Measurements from ENCODE around the gene CAMKMT.
A peak's percentile ranks its signal among the peaks of the same experiment; 100 is the strongest.

The CAMKMT gene

DNA sequence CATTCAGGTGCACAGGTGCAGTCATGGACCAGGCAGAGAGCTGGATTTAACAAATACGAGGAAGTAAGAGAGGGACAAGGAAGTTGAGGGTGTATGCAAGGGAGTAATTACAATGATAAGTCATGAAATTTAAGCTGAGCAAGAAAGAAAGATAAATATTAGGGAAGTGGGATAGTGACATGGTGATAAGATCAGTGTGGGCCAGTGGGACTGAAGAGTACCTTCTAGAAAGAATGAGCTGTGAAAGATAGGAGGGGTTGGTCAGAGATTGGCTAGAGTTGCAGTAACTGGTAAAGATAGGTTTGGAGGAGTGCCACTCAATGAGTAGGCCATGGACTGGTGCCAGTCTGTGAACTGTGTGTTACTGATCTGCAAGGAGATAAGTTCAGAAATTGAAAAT is 378.9 kb downstream of the CAMKMT start:
- H2AFZ ChIP-seq (ENCODE audit: insufficient read depth, low read length, poor library complexity): no peak overlapping the region
- H3K27ac ChIP-seq (ENCODE audit: low read depth, low read length): no peak overlapping the region
- H3K14ac ChIP-seq (ENCODE audit: low read length): no peak overlapping the region
- no peaks in the 10 kb centered on the region for H3K79me2 ChIP-seq (ENCODE audit: control insufficient read depth, insufficient read depth, low read length, poor library complexity)
- no peak overlapping the region for H2BK12ac ChIP-seq (ENCODE audit: low read length)
- no peak overlapping the region for H3K4me3 ChIP-seq (ENCODE audit: low read depth, low read length)
- peaks cover 2% of the 10 kb centered on the region for H3K9me3 ChIP-seq (ENCODE audit: insufficient read depth, low read depth, low read length)
- no peaks in the 10 kb centered on the region for H3K4me1 ChIP-seq (ENCODE audit: control insufficient read depth in 1 of 2, insufficient read depth in 2 of 2, low read length in 2 of 2)
- H2AK5ac ChIP-seq (ENCODE audit: low read length): no peak overlapping the region
- WGBS (ENCODE audit: extremely low coverage, insufficient coverage, insufficient read length): no CpG with 5 or more reads among the region's 1 CpG
- no peak overlapping the region for H2BK120ac ChIP-seq (ENCODE audit: insufficient read depth, low read length, poor library complexity)
- no peak overlapping the region for H4K91ac ChIP-seq (ENCODE audit: low read depth, low read length)
- H3K4ac ChIP-seq (ENCODE audit: low read depth, low read length): no peak overlapping the region
- no peak for DNase-seq
- no peak overlapping the region for H3K18ac ChIP-seq (ENCODE audit: low read length)
- no peak overlapping the region for H4K12ac ChIP-seq (ENCODE audit: low read depth, low read length)
- H4K8ac ChIP-seq (ENCODE audit: low read depth, low read length): no peak overlapping the region
- no peak overlapping the region for H3K23ac ChIP-seq (ENCODE audit: low read length)
- H3K79me1 ChIP-seq (ENCODE audit: low read length): no peaks in the 10 kb centered on the region
- H3K36me3 ChIP-seq (ENCODE audit: control insufficient read depth in 1 of 2, insufficient read depth in 2 of 2, low read length in 2 of 2): no peaks in the 10 kb centered on the region
- H3K4me2 ChIP-seq (ENCODE audit: low read length): no peak overlapping the region
- no peak overlapping the region for H3K9ac ChIP-seq (ENCODE audit: low read length)
- H2BK5ac ChIP-seq (ENCODE audit: low read depth, low read length, poor library complexity): no peak overlapping the region
- no peaks in the 10 kb centered on the region for H3K27me3 ChIP-seq (ENCODE audit: insufficient read depth, low read length)

DNA sequence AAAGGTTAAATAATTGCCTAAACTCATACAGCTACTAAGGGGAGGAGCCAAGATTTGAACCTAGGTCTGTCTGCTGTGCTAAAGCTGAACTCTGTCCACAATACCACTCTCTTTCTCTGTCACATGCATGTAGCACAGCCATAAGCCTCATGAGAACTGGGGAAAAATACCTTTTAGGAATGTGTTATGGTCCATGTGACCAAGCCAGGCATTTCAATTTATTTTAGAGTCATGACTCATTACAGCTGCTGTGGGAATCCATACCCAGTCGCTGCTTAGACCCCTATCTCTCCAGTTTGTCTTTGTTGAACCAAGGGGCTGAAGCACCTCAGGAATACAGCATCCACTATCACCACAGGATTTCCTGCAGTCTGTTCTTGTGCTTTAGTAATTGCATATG is 379.8 kb downstream of the CAMKMT start:
- H4K91ac ChIP-seq (ENCODE audit: low read depth, low read length): no peak overlapping the region
- H3K4me2 ChIP-seq (ENCODE audit: low read length): no peak overlapping the region
- H4K12ac ChIP-seq (ENCODE audit: low read depth, low read length): no peak overlapping the region
- H3K4ac ChIP-seq (ENCODE audit: low read depth, low read length): no peak overlapping the region
- WGBS (ENCODE audit: extremely low coverage, insufficient coverage, insufficient read length): no CpG with 5 or more reads among the region's 1 CpG
- no peak overlapping the region for H2BK120ac ChIP-seq (ENCODE audit: insufficient read depth, low read length, poor library complexity)
- no peak overlapping the region for H2BK12ac ChIP-seq (ENCODE audit: low read length)
- no peaks in the 10 kb centered on the region for H3K4me1 ChIP-seq (ENCODE audit: control insufficient read depth in 1 of 2, insufficient read depth in 2 of 2, low read length in 2 of 2)
- H3K23ac ChIP-seq (ENCODE audit: low read length): no peak overlapping the region
- H3K27ac ChIP-seq (ENCODE audit: low read depth, low read length): no peak overlapping the region
- no peaks in the 10 kb centered on the region for H3K79me1 ChIP-seq (ENCODE audit: low read length)
- H3K27me3 ChIP-seq (ENCODE audit: insufficient read depth, low read length): no peaks in the 10 kb centered on the region
- H3K79me2 ChIP-seq (ENCODE audit: control insufficient read depth, insufficient read depth, low read length, poor library complexity): no peaks in the 10 kb centered on the region
- H3K9ac ChIP-seq (ENCODE audit: low read length): no peak overlapping the region
- H3K18ac ChIP-seq (ENCODE audit: low read length): no peak overlapping the region
- H4K8ac ChIP-seq (ENCODE audit: low read depth, low read length): no peak overlapping the region
- H3K9me3 ChIP-seq (ENCODE audit: insufficient read depth, low read depth, low read length): peaks cover 2% of the 10 kb centered on the region
- no peak overlapping the region for H2AFZ ChIP-seq (ENCODE audit: insufficient read depth, low read length, poor library complexity)
- peak in 1 of 2 donors; percentile 35 for DNase-seq
- no peak overlapping the region for H3K14ac ChIP-seq (ENCODE audit: low read length)
- H2AK5ac ChIP-seq (ENCODE audit: low read length): no peak overlapping the region
- H3K4me3 ChIP-seq (ENCODE audit: low read depth, low read length): no peak overlapping the region
- H3K36me3 ChIP-seq (ENCODE audit: control insufficient read depth in 1 of 2, insufficient read depth in 2 of 2, low read length in 2 of 2): no peaks in the 10 kb centered on the region
- no peak overlapping the region for H2BK5ac ChIP-seq (ENCODE audit: low read depth, low read length, poor library complexity)

DNA sequence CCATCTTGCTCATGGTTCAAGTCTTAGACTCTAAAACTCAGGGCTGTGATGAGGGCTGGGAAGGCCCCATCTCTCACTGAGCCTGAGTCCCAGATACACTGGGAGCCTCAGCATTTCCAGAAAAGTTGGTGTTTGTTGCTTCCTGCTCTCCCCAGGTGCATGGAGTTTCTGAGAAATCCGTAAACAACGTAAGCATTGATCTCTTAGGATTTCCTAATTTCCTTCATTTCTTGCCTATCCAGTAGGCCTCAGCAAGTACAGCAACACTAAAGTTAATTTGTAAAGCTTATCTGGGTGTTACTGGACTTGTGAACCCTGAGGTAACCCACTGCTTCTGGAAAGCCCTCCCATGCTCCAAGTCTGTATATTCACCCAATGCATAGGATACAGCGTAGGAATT is 380.3 kb downstream of the CAMKMT start:
- H2BK120ac ChIP-seq (ENCODE audit: insufficient read depth, low read length, poor library complexity): no peak overlapping the region
- no peaks in the 10 kb centered on the region for H3K36me3 ChIP-seq (ENCODE audit: control insufficient read depth in 1 of 2, insufficient read depth in 2 of 2, low read length in 2 of 2)
- H3K18ac ChIP-seq (ENCODE audit: low read length): no peak overlapping the region
- WGBS (ENCODE audit: extremely low coverage, insufficient coverage, insufficient read length): no CpG with 5 or more reads among the region's 3 CpGs
- H3K4me1 ChIP-seq (ENCODE audit: control insufficient read depth in 1 of 2, insufficient read depth in 2 of 2, low read length in 2 of 2): no peaks in the 10 kb centered on the region
- no peak overlapping the region for H2BK5ac ChIP-seq (ENCODE audit: low read depth, low read length, poor library complexity)
- H3K23ac ChIP-seq (ENCODE audit: low read length): no peak overlapping the region
- no peaks in the 10 kb centered on the region for H3K79me1 ChIP-seq (ENCODE audit: low read length)
- no peak overlapping the region for H2BK12ac ChIP-seq (ENCODE audit: low read length)
- no peak overlapping the region for H3K14ac ChIP-seq (ENCODE audit: low read length)
- H4K8ac ChIP-seq (ENCODE audit: low read depth, low read length): no peak overlapping the region
- no peak overlapping the region for H3K4me3 ChIP-seq (ENCODE audit: low read depth, low read length)
- no peak for DNase-seq
- H3K4me2 ChIP-seq (ENCODE audit: low read length): no peak overlapping the region
- no peak overlapping the region for H4K12ac ChIP-seq (ENCODE audit: low read depth, low read length)
- H4K91ac ChIP-seq (ENCODE audit: low read depth, low read length): no peak overlapping the region
- H3K9me3 ChIP-seq (ENCODE audit: insufficient read depth, low read depth, low read length): peaks cover under 1% of the 10 kb centered on the region
- no peaks in the 10 kb centered on the region for H3K79me2 ChIP-seq (ENCODE audit: control insufficient read depth, insufficient read depth, low read length, poor library complexity)
- H2AK5ac ChIP-seq (ENCODE audit: low read length): no peak overlapping the region
- no peak overlapping the region for H3K27ac ChIP-seq (ENCODE audit: low read depth, low read length)
- no peak overlapping the region for H3K4ac ChIP-seq (ENCODE audit: low read depth, low read length)
- H3K27me3 ChIP-seq (ENCODE audit: insufficient read depth, low read length): no peaks in the 10 kb centered on the region
- H3K9ac ChIP-seq (ENCODE audit: low read length): no peak overlapping the region
- H2AFZ ChIP-seq (ENCODE audit: insufficient read depth, low read length, poor library complexity): no peak overlapping the region

DNA sequence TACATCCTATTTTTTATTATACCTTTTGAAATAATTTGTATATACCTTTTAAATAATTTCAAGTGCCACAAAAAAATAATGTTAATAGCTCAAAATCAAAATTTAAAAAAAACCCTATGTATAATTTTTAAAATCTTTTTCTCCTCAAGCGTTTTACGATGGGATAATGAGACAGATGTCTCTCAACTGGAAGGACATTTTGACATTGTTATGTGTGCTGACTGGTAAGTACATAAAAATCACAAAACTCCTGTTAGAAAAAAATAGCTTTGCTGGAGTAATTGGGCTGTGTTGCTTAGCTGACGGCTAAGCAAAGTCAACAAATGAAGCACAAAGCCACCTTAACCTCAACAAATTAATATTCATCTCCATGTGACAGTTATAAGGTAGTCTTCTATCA is 381.7 kb downstream of the CAMKMT start:
- Histone ChIP-seq H2BK120ac (ENCODE audit: insufficient read depth, low read length, poor library complexity) (no peak overlapping the region), H3K4ac (ENCODE audit: low read depth, low read length) (no peak overlapping the region), H3K14ac (ENCODE audit: low read length) (no peak overlapping the region), H2BK12ac (ENCODE audit: low read length) (no peak overlapping the region), H2AK5ac (ENCODE audit: low read length) (no peak overlapping the region), H3K36me3 (ENCODE audit: control insufficient read depth in 1 of 2, insufficient read depth in 2 of 2, low read length in 2 of 2) (no peaks in the 10 kb centered on the region), H2BK5ac (ENCODE audit: low read depth, low read length, poor library complexity) (no peak overlapping the region), H4K91ac (ENCODE audit: low read depth, low read length) (no peak overlapping the region), H3K18ac (ENCODE audit: low read length) (no peak overlapping the region), H4K12ac (ENCODE audit: low read depth, low read length) (no peak overlapping the region), H4K8ac (ENCODE audit: low read depth, low read length) (no peak overlapping the region), H3K4me2 (ENCODE audit: low read length) (no peak overlapping the region), H3K79me2 (ENCODE audit: control insufficient read depth, insufficient read depth, low read length, poor library complexity) (no peaks in the 10 kb centered on the region), H3K27ac (ENCODE audit: low read depth, low read length) (no peak overlapping the region), H3K9me3 (ENCODE audit: insufficient read depth, low read depth, low read length) (no peaks in the 10 kb centered on the region), H2AFZ (ENCODE audit: insufficient read depth, low read length, poor library complexity) (no peak overlapping the region), H3K27me3 (ENCODE audit: insufficient read depth, low read length) (no peaks in the 10 kb centered on the region), H3K79me1 (ENCODE audit: low read length) (no peaks in the 10 kb centered on the region), H3K4me1 (ENCODE audit: control insufficient read depth in 1 of 2, insufficient read depth in 2 of 2, low read length in 2 of 2) (no peaks in the 10 kb centered on the region), H3K23ac (ENCODE audit: low read length) (no peak overlapping the region), H3K4me3 (ENCODE audit: low read depth, low read length) (no peak overlapping the region), H3K9ac (ENCODE audit: low read length) (no peak overlapping the region)
- no CpG with 5 or more reads among the region's 3 CpGs for WGBS (ENCODE audit: extremely low coverage, insufficient coverage, insufficient read length)
- no peak for DNase-seq

All from trophoblast cell (in vitro differentiated cells and primary cell).